HG03378 (cell line): ENCODE measurements around the gene FAM53A.

Source experiments
- ATAC-seq: cut with Tn5 transposase; IDR thresholded peaks from one replicate; pipeline ENCODE4 v1.9.1; 2021; ENCODE audit warnings: mild to moderate bottlenecking, moderate library complexity; ENCODE audit not compliant: unreplicated experiment

The FAM53A gene

GRCh38 chr4:1595789-1596325 is 88.3 kb downstream of the FAM53A start:
- no peak for ATAC-seq

GRCh38 chr4:1594871-1595788 is 89.0 kb downstream of the FAM53A start:
- no peak for ATAC-seq

- no peak for ATAC-seq
Measured at GRCh38 chr4:1593881-1594345, 90.2 kb downstream of the FAM53A start.

- no peak for ATAC-seq
Measured at GRCh38 chr4:1593458-1593857, 90.7 kb downstream of the FAM53A start.

- ATAC-seq, result no peak
Measured at GRCh38 chr4:1592709-1593417, 91.2 kb downstream of the FAM53A start.

GRCh38 chr4:1592068-1592708 is 91.9 kb downstream of the FAM53A start:
- no peak for ATAC-seq

GRCh38 chr4:1591107-1591506 is 93.0 kb downstream of the FAM53A start:
- ATAC-seq, result no peak

- ATAC-seq, result no peak
Measured at GRCh38 chr4:1590244-1590643, 93.9 kb downstream of the FAM53A start.
